ENCODE measurements around the gene SEMA4A.
"Not testable (repeated sequence)": the region's sequence is repeated elsewhere in the genome, so short reads cannot be mapped to it uniquely, and the experiment has no call there.

Gene SEMA4A

GRCh38 chr1:156119503-156120209 is 33.7 kb upstream of the SEMA4A start:
- DNase-seq (ENCODE audit: low spot score) = peak; percentile 57

- DNase-seq (ENCODE audit: low spot score) = no peak
Measured at GRCh38 chr1:156120318-156120717, 33.1 kb upstream of the SEMA4A start.

- DNase-seq (ENCODE audit: low spot score) = not testable (repeated sequence)
Measured at GRCh38 chr1:156121005-156121404, 32.4 kb upstream of the SEMA4A start.

GRCh38 chr1:156121457-156121856 is 31.9 kb upstream of the SEMA4A start:
- DNase-seq (ENCODE audit: low spot score) = no peak

GRCh38 chr1:156122086-156122485 is 31.3 kb upstream of the SEMA4A start:
- DNase-seq (ENCODE audit: low spot score) = no peak

GRCh38 chr1:156122519-156123355 is 30.6 kb upstream of the SEMA4A start:
- DNase-seq (ENCODE audit: low spot score) = no peak

GRCh38 chr1:156123356-156124196 is 29.8 kb upstream of the SEMA4A start:
- peak; percentile 68 for DNase-seq (ENCODE audit: low spot score)

- DNase-seq (ENCODE audit: low spot score) = peak; percentile 37
Measured at GRCh38 chr1:156124557-156125483, 28.6 kb upstream of the SEMA4A start.

- DNase-seq (ENCODE audit: low spot score) = not testable (repeated sequence)
Measured at GRCh38 chr1:156125544-156125943, 27.8 kb upstream of the SEMA4A start.

GRCh38 chr1:156126043-156126629 is 27.2 kb upstream of the SEMA4A start:
- peak; percentile 86 for DNase-seq (ENCODE audit: low spot score)

- DNase-seq (ENCODE audit: low spot score) = peak; percentile 95
Measured at GRCh38 chr1:156126630-156127534, 26.5 kb upstream of the SEMA4A start.

- DNase-seq (ENCODE audit: low spot score) = no peak
Measured at GRCh38 chr1:156128308-156128653, 25.1 kb upstream of the SEMA4A start.

GRCh38 chr1:156128654-156129597 is 24.5 kb upstream of the SEMA4A start:
- no peak for DNase-seq (ENCODE audit: low spot score)

GRCh38 chr1:156129687-156130577 is 23.5 kb upstream of the SEMA4A start:
- DNase-seq (ENCODE audit: low spot score) = peak; percentile 75

- DNase-seq (ENCODE audit: low spot score) = no peak
Measured at GRCh38 chr1:156130578-156130942, 22.8 kb upstream of the SEMA4A start.

GRCh38 chr1:156134716-156135435 is 18.5 kb upstream of the SEMA4A start:
- DNase-seq (ENCODE audit: low spot score) = no peak
